H1 (cell line): Measurements from ENCODE around the gene GIMAP4. TPM values are rescaled to one million over a fixed set of nuclear protein-coding genes. Genes with fewer than 3 reads are reported as not detected.

Source experiments
- CTCF ChIA-PET: fragments of 300-600 bp; sonication (Branson Sonifier 250); formaldehyde crosslinking; loops from one replicate; lab custom pipeline; 2021; ENCODE audit not compliant: partially characterized antibody; lab: Charles Lee
- POLR2A ChIA-PET: fragments of 300-600 bp; sonication (Branson Sonifier 250); formaldehyde crosslinking; loops from one replicate; lab custom pipeline; 2021; ENCODE audit warnings: inconsistent platforms; ENCODE audit not compliant: partially characterized antibody; lab: Charles Lee
- DNase-seq, 2 experiments: peaks; one replicate each; pipeline versions ENCODE4 v3.0.0 to v3.0.0-alpha.2; 2010 to 2022; ENCODE audit warnings: low spot score in 2 of 2, low read depth in 1 of 2, mixed read lengths in 1 of 2
- FAIRE-seq: peaks from 2 replicates; lab custom pipeline; 2011; peaks lifted over from hg19 to GRCh38; lab: Jason Lieb, UNC
- H2AFZ ChIP-seq: 2 replicates; pipeline ENCODE4 v1.8.1; 2012; ENCODE audit warnings: low read length, inconsistent platforms
- H2AK5ac ChIP-seq: 2 replicates; pipeline ENCODE4 v1.6.1; 2013; ENCODE audit warnings: low read depth, low read length
- H2BK120ac ChIP-seq: replicated peaks from 2 replicates; pipeline ENCODE3; 2013; ENCODE audit warnings: low read depth, low read length, inconsistent platforms
- H2BK12ac ChIP-seq: 2 replicates; pipeline ENCODE4 v1.6.1; 2013; ENCODE audit warnings: low read depth, low read length
- H2BK15ac ChIP-seq: 2 replicates; pipeline ENCODE4 v1.6.1; 2013; ENCODE audit warnings: low read length
- H2BK20ac ChIP-seq: 2 replicates; pipeline ENCODE4 v1.6.1; 2013; ENCODE audit warnings: low read length
- H2BK5ac ChIP-seq: 2 replicates; pipeline ENCODE4 v1.6.1; 2013; ENCODE audit warnings: low read depth, low read length
- H3K14ac ChIP-seq: 2 replicates; pipeline ENCODE4 v1.6.1; 2013; ENCODE audit warnings: inconsistent platforms; ENCODE audit not compliant: insufficient read length
- H3K18ac ChIP-seq: 2 replicates; pipeline ENCODE4 v1.6.1; 2013; ENCODE audit warnings: low read length; ENCODE audit errors: extremely low read depth
- H3K23ac ChIP-seq: 2 replicates; pipeline ENCODE4 v1.6.1; 2013; ENCODE audit warnings: inconsistent platforms; ENCODE audit not compliant: insufficient read length
- H3K23me2 ChIP-seq: 2 replicates; pipeline ENCODE4 v1.6.1; 2013; ENCODE audit warnings: low read depth, low read length
- H3K27ac ChIP-seq: 2 replicates; pipeline ENCODE4 v1.6.1; 2011; ENCODE audit warnings: low read depth, low read length, inconsistent platforms
- H3K27me3 ChIP-seq, 4 experiments: replicated peaks in 1 of 4; 1 replicate in 1 of 4; 2 replicates in 3 of 4; pipeline versions ENCODE4 v1.6.1 to v1.8.1; 2011 to 2013; ENCODE audit warnings: low read length in 3 of 4, mild to moderate bottlenecking in 3 of 4, inconsistent platforms in 2 of 4, mixed read lengths in 2 of 4, moderate library complexity in 1 of 4; ENCODE audit not compliant: control insufficient read depth in 3 of 4, insufficient read depth in 3 of 4; ENCODE audit errors: extremely low read depth in 1 of 4
- H3K36me3 ChIP-seq, 4 experiments: 2 replicates each; pipeline versions ENCODE4 v1.6.1 to v1.8.1; 2011 to 2013; ENCODE audit warnings: mild to moderate bottlenecking in 4 of 4, low read length in 3 of 4, moderate library complexity in 2 of 4, control low read depth in 1 of 4, inconsistent platforms in 1 of 4; ENCODE audit not compliant: insufficient read depth in 4 of 4, control insufficient read depth in 2 of 4
- H3K4ac ChIP-seq: replicated peaks from 2 replicates; pipeline ENCODE3; 2013; ENCODE audit warnings: low read length, low read depth, mixed read lengths, inconsistent platforms; ENCODE audit not compliant: insufficient read length
- H3K4me1 ChIP-seq, 4 experiments: replicated peaks in 1 of 4; 1 replicate in 1 of 4; 2 replicates in 3 of 4; pipeline versions ENCODE4 v1.6.1 to v1.8.1; 2011 to 2013; ENCODE audit warnings: low read length in 3 of 4, inconsistent platforms in 2 of 4, mixed read lengths in 1 of 4; ENCODE audit not compliant: insufficient read depth in 4 of 4, control insufficient read depth in 3 of 4
- H3K4me2 ChIP-seq, 2 experiments: 2 replicates each; pipeline versions ENCODE4 v1.6.1 to v1.8.1; 2011 to 2013; ENCODE audit warnings: low read depth in 2 of 2, low read length in 2 of 2, control low read depth in 1 of 2, inconsistent platforms in 1 of 2, mild to moderate bottlenecking in 1 of 2; ENCODE audit not compliant: insufficient read depth in 1 of 2
- H3K4me3 ChIP-seq, 4 experiments: fragments of 200-600, 300-600 bp in 1 of 4; sonication (generic), shearing (Covaris generic), sonication (Bioruptor Twin) in 1 of 4; 2 replicates each; pipeline versions ENCODE4 v1.5.1 to v1.8.1; 2011 to 2016; ENCODE audit warnings: low read length in 4 of 4, low read depth in 3 of 4, control low read depth in 2 of 4, inconsistent platforms in 2 of 4, mild to moderate bottlenecking in 2 of 4, mixed read lengths in 1 of 4, moderate library complexity in 1 of 4; ENCODE audit not compliant: insufficient read depth in 2 of 4; ENCODE audit errors: extremely low read depth in 1 of 4
- H3K56ac ChIP-seq: replicated peaks from 2 replicates; pipeline ENCODE3; 2013; ENCODE audit warnings: low read depth, mild to moderate bottlenecking, mixed read lengths, low read length, inconsistent platforms; ENCODE audit not compliant: insufficient read length
- H3K79me1 ChIP-seq: 2 replicates; pipeline ENCODE4 v1.6.1; 2013; ENCODE audit warnings: low read depth, low read length, control low read depth
- H3K79me2 ChIP-seq, 2 experiments: 2 replicates each; pipeline versions ENCODE4 v1.6.1 to v1.8.1; 2012 to 2013; ENCODE audit warnings: low read length in 2 of 2, mild to moderate bottlenecking in 2 of 2, inconsistent platforms in 1 of 2; ENCODE audit not compliant: insufficient read depth in 2 of 2, control insufficient read depth in 1 of 2
- H3K9ac ChIP-seq, 4 experiments: replicated peaks in 1 of 4; 1 replicate in 1 of 4; 2 replicates in 3 of 4; pipeline versions ENCODE4 v1.6.1 to v1.8.1; 2011 to 2013; ENCODE audit warnings: low read depth in 3 of 4, low read length in 3 of 4, control low read depth in 2 of 4, mild to moderate bottlenecking in 2 of 4, moderate library complexity in 2 of 4, inconsistent platforms in 1 of 4; ENCODE audit errors: extremely low read depth in 1 of 4
- H3K9me3 ChIP-seq, 2 experiments: 2 replicates each; pipeline versions ENCODE4 v1.6.1 to v1.8.1; 2012 to 2013; ENCODE audit warnings: mild to moderate bottlenecking in 2 of 2, moderate library complexity in 2 of 2, control low read depth in 1 of 2, inconsistent platforms in 1 of 2, low read depth in 1 of 2, low read length in 1 of 2, mixed read lengths in 1 of 2; ENCODE audit not compliant: insufficient read depth in 2 of 2
- H4K20me1 ChIP-seq, 2 experiments: replicated peaks in 1 of 2; 2 replicates each; pipeline versions ENCODE3 to v1.8.1; 2011 to 2013; ENCODE audit warnings: inconsistent platforms in 2 of 2, low read length in 2 of 2, mild to moderate bottlenecking in 1 of 2; ENCODE audit not compliant: insufficient read depth in 2 of 2, control insufficient read depth in 1 of 2
- H4K5ac ChIP-seq: 2 replicates; pipeline ENCODE4 v1.6.1; 2013; ENCODE audit warnings: low read length, low read depth, mixed read lengths, inconsistent platforms; ENCODE audit not compliant: insufficient read length
- H4K8ac ChIP-seq: 2 replicates; pipeline ENCODE4 v1.8.0; 2013; ENCODE audit warnings: mild to moderate bottlenecking, moderate library complexity, low read length, inconsistent platforms; ENCODE audit not compliant: insufficient read depth; ENCODE audit errors: extremely low read depth
- H4K91ac ChIP-seq: replicated peaks from 2 replicates; pipeline ENCODE3; 2013; ENCODE audit warnings: low read length, mixed read lengths, inconsistent platforms; ENCODE audit not compliant: insufficient read length
- ATF3 ChIP-seq: IDR thresholded peaks from 2 replicates; pipeline ENCODE4 v1.6.1; 2011; ENCODE audit warnings: low read depth, mild to moderate bottlenecking, low read length; ENCODE audit not compliant: insufficient read depth
- BACH1 ChIP-seq: IDR thresholded peaks from 2 replicates; pipeline ENCODE4 v1.6.1; 2012; ENCODE audit warnings: low read length, improper control_type of control experiment
- EP300 ChIP-seq, 2 experiments: IDR thresholded peaks; 1 replicate in 1 of 2; 2 replicates in 1 of 2; pipeline ENCODE4 v1.6.1; 2011 to 2012; ENCODE audit warnings: low read depth in 2 of 2, low read length in 2 of 2, mild to moderate bottlenecking in 2 of 2, borderline replicate concordance in 1 of 2, inconsistent platforms in 1 of 2, moderate library complexity in 1 of 2
- EZH2 ChIP-seq: fragments of 200-600 bp; sonication (generic); IDR thresholded peaks from 2 replicates; pipeline ENCODE4 v1.7.1; 2012; ENCODE audit warnings: low read depth, mild to moderate bottlenecking, moderate library complexity, low read length, inconsistent platforms; ENCODE audit not compliant: severe bottlenecking
- PHF8 ChIP-seq: fragments of 200-600 bp; sonication (generic); conservative IDR thresholded peaks from 2 replicates; pipeline ENCODE4 v1.7.1; 2012; ENCODE audit warnings: low read depth, mild to moderate bottlenecking, inconsistent platforms, low read length, moderate library complexity
- POLR2AphosphoS5 ChIP-seq: IDR thresholded peaks from 2 replicates; pipeline ENCODE4 v1.6.1; 2011; ENCODE audit warnings: low read depth, low read length
- RXRA ChIP-seq: IDR thresholded peaks from 2 replicates; pipeline ENCODE4 v1.6.1; 2011; ENCODE audit warnings: low read depth, mild to moderate bottlenecking, low read length, moderate library complexity; ENCODE audit not compliant: insufficient read depth
- SP1 ChIP-seq: IDR thresholded peaks from 2 replicates; pipeline ENCODE4 v1.6.1; 2011; ENCODE audit warnings: low read depth, low read length
- SUZ12 ChIP-seq: fragments of 200-600 bp; sonication (generic); IDR thresholded peaks from 2 replicates; pipeline ENCODE4 v1.6.1; 2012; ENCODE audit warnings: mild to moderate bottlenecking, inconsistent platforms, low read length, moderate library complexity, mixed read lengths
- TAF1 ChIP-seq: IDR thresholded peaks from 2 replicates; pipeline ENCODE4 v1.6.1; 2011; ENCODE audit warnings: mild to moderate bottlenecking, low read depth, low read length
- TAF7 ChIP-seq: optimal IDR thresholded peaks from 2 replicates; pipeline ENCODE3; 2011; ENCODE audit warnings: low read depth, mild to moderate bottlenecking, inconsistent platforms, low read length, moderate library complexity, borderline replicate concordance
- USF2 ChIP-seq: IDR thresholded peaks from 2 replicates; pipeline ENCODE4 v1.6.1; 2011; ENCODE audit warnings: low read length, improper control_type of control experiment
- WGBS, 2 experiments: shearing (Covaris generic) in 1 of 2; methylation state at CpG; one replicate each; pipeline versions ENCODE4 v1.1.6 to v1.1.7; 2013 to 2015; ENCODE audit warnings: low lambda C conversion rate in 2 of 2, mixed read lengths in 2 of 2, inconsistent platforms in 1 of 2, low coverage in 1 of 2, missing lambda C conversion rate in 1 of 2; ENCODE audit not compliant: insufficient replicate concordance in 2 of 2, insufficient coverage in 1 of 2, insufficient read length in 1 of 2; ENCODE audit errors: extremely low coverage in 1 of 2, missing lambda C conversion rate in 1 of 2; 5-methylcytosine and 5-hydroxymethylcytosine counted together
- polyA plus RNA-seq, 7 experiments: library from polyadenylated mRNA; depleted of rRNA in 3 of 7; stranded (reverse) in 5 of 7; unstranded in 2 of 7; fragments of >200 nt in 5 of 7; fragments of 200-250 nt in 2 of 7; gene quantifications; 1 replicate in 5 of 7; 2 replicates in 1 of 7; 4 replicates in 1 of 7; pipeline versions ENCODE4 v1.2.1 to v1.2.3, GENCODE V29; 2011 to 2013; ENCODE audit warnings: missing spikeins in 2 of 7, mixed read lengths in 2 of 7
- total RNA-seq: library from RNA; stranded (reverse); fragmentation: NEBNext Ultra II Directional; extraction: Animal tissue kit (Norgen Biotek cat#: 25700); gene quantifications from 2 replicates; pipeline ENCODE4 v1.2.1, GENCODE V29; 2021

Gene GIMAP4
- total and polyA plus RNA-seq, 2 of the 8 experiments (the other 6 are each of a cell fraction or from before 2014, with no cell fraction given), result 0.20 to 0.22 TPM

GRCh38 chr7:150556521-150557138 is 10.6 kb upstream of the GIMAP4 start:
- no peak for FAIRE-seq
- Histone ChIP-seq H2AK5ac (no peak overlapping the region), H3K79me2 (no peaks in the 10 kb centered on the region), H3K27ac (no peak overlapping the region), H2BK12ac (no peak overlapping the region), H2BK15ac (no peak overlapping the region), H3K4me1 (no peaks in the 10 kb centered on the region), H4K5ac (no peak overlapping the region), H4K91ac (no peak overlapping the region), H3K14ac (no peak overlapping the region), H3K56ac (no peak overlapping the region), H3K4ac (no peak overlapping the region), H3K23me2 (no peaks in the 10 kb centered on the region), H2AFZ (no peak overlapping the region), H2BK5ac (no peak overlapping the region), H4K20me1 (no peaks in the 10 kb centered on the region), H3K23ac (no peak overlapping the region), H3K4me2 (no peak overlapping the region), H3K9me3 (peaks cover 5 to 16% of the 10 kb centered on the region in 2 experiments; a peak in 2 of 4 replicates), H4K8ac (no peak overlapping the region), H3K4me3 (no peak overlapping the region), H2BK20ac (no peak overlapping the region), H2BK120ac (no peak overlapping the region), H3K36me3 (no peaks in the 10 kb centered on the region), H3K27me3 (no peaks in the 10 kb centered on the region), H3K18ac (no peak overlapping the region), H3K79me1 (no peaks in the 10 kb centered on the region), H3K9ac (no peak overlapping the region)
- ChIA-PET CTCF (no interaction called here), POLR2A (no interaction called here)
- WGBS, 2 experiments, result 77% methylated on average over 4 of the region's 4 CpGs; no CpG with 5 or more reads in 1 of the 2 experiments
- DNase-seq, result no peak
- no peak for TF ChIP-seq ATF3
- TF ChIP-seq RXRA, result no peak
- TF ChIP-seq SUZ12, result no peak
- no peak for TF ChIP-seq TAF1
- TF ChIP-seq SP1, result no peak
- no peak for TF ChIP-seq POLR2AphosphoS5
- no peak for TF ChIP-seq EP300 (IDR thresholded peaks at IDR 0.05; ENCODE audit: borderline replicate concordance in 1 of 2, low read depth in 2 of 2, low read length in 2 of 2)
- TF ChIP-seq PHF8, result no peak
- TF ChIP-seq TAF7, result no peak
- TF ChIP-seq BACH1, result no peak
- TF ChIP-seq EZH2, result no peak
- no peak for TF ChIP-seq USF2
